Thyroid gland (tissue), 4 donors: ENCODE results near the gene TMEM11.

Experiments used
- POLR2A ChIP-seq, 2 donors: fragments of 450-650 bp; IDR thresholded peaks; one replicate each; pipeline ENCODE4 v1.6.1; 2017; ENCODE audit warnings: antibody characterized with exemption in 2 of 2, mild to moderate bottlenecking in 2 of 2, moderate library complexity in 1 of 2
- TF ChIP-seq, protein P1 (sequence below), 6 experiments: fragments of 200-600 bp in 3 of 6; fragments of 450-650 bp in 3 of 6; sonication (generic) in 3 of 6; IDR thresholded peaks; one replicate each; pipeline ENCODE4 v1.5.1; 2016 to 2019; ENCODE audit warnings: antibody characterized with exemption in 6 of 6, mild to moderate bottlenecking in 2 of 6, inconsistent platforms in 1 of 6, moderate library complexity in 1 of 6

DNA sequence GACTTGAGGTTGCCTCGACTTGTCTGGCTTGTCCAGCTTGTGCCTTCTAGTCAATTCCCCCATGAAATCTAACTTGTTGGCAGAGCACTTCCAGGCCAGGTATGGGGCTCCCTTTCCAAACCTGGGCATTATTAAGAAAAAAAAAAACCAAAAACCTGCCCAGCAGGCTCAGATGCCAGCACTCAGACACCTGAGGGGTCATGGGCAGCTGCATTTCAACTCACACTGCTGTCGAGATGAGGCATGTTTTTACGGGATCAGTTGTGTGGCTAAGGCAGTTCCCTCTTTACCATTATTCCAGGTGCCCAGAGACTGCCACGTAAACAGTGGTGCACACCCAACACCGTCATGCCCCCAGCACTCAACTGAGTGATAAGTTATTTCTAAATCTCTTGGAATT is 17.8 kb downstream of the TMEM11 start:
- TF ChIP-seq, protein P1, sequence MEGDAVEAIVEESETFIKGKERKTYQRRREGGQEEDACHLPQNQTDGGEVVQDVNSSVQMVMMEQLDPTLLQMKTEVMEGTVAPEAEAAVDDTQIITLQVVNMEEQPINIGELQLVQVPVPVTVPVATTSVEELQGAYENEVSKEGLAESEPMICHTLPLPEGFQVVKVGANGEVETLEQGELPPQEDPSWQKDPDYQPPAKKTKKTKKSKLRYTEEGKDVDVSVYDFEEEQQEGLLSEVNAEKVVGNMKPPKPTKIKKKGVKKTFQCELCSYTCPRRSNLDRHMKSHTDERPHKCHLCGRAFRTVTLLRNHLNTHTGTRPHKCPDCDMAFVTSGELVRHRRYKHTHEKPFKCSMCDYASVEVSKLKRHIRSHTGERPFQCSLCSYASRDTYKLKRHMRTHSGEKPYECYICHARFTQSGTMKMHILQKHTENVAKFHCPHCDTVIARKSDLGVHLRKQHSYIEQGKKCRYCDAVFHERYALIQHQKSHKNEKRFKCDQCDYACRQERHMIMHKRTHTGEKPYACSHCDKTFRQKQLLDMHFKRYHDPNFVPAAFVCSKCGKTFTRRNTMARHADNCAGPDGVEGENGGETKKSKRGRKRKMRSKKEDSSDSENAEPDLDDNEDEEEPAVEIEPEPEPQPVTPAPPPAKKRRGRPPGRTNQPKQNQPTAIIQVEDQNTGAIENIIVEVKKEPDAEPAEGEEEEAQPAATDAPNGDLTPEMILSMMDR (IDR thresholded peaks at IDR 0.05): no peak
- TF ChIP-seq POLR2A (IDR thresholded peaks at IDR 0.05): no peak
